SU-DHL-6 (cell line): ENCODE measurements around the gene SNX4.

Source experiments
- H2AFZ ChIP-seq: fragments of 200-600 bp; sonication (generic); 2 replicates; pipeline ENCODE4 v1.6.1; 2014; ENCODE audit warnings: low read depth, mild to moderate bottlenecking, moderate library complexity, mixed read lengths, antibody characterized with exemption, low read length; ENCODE audit not compliant: severe bottlenecking
- H3F3A ChIP-seq: fragments of 200-600 bp; shearing (Covaris generic); 2 replicates; pipeline ENCODE4 v1.6.0; 2016; ENCODE audit warnings: antibody characterized with exemption, mild to moderate bottlenecking; ENCODE audit not compliant: insufficient read depth
- H3K27ac ChIP-seq: fragments of 200-600 bp; sonication (generic); 2 replicates; pipeline ENCODE4 v1.5.1; 2016; ENCODE audit warnings: low read depth, mild to moderate bottlenecking, low read length, moderate library complexity, mixed read lengths
- H3K27me3 ChIP-seq: fragments of 200-600 bp; sonication (generic), shearing (Covaris generic); 2 replicates; pipeline ENCODE4 v1.6.0; 2014; ENCODE audit warnings: mild to moderate bottlenecking, low read length
- H3K36me3 ChIP-seq: fragments of 200-600 bp; sonication (generic); 2 replicates; pipeline ENCODE4 v1.6.1; 2014; ENCODE audit warnings: mild to moderate bottlenecking, low read length, mixed read lengths
- H3K4me2 ChIP-seq: fragments of 300-600, 200-600 bp; shearing (Covaris generic), sonication (generic); 2 replicates; pipeline ENCODE4 v1.6.0; 2014; ENCODE audit warnings: low read length, low read depth, mild to moderate bottlenecking; ENCODE audit not compliant: poor library complexity, severe bottlenecking
- H3K4me3 ChIP-seq: fragments of 200-600 bp; sonication (generic); 2 replicates; pipeline ENCODE4 v1.5.1; 2014; ENCODE audit warnings: antibody characterized with exemption, low read length, mild to moderate bottlenecking, mixed read lengths; ENCODE audit not compliant: insufficient read depth, poor library complexity, severe bottlenecking
- H3K79me2 ChIP-seq: fragments of 200-600 bp; sonication (generic); 2 replicates; pipeline ENCODE4 v1.6.1; 2014; ENCODE audit warnings: mild to moderate bottlenecking, low read length, moderate library complexity; ENCODE audit not compliant: insufficient read depth
- H3K9ac ChIP-seq: fragments of 200-600 bp; sonication (generic); 2 replicates; pipeline ENCODE4 v1.7.0; 2014; ENCODE audit warnings: mild to moderate bottlenecking, low read length
- H3K9me2 ChIP-seq: fragments of 200-600 bp; sonication (generic); replicated peaks from 2 replicates; pipeline ENCODE4 v1.6.1; 2014; ENCODE audit warnings: low read length; ENCODE audit not compliant: insufficient read depth
- H3K9me3 ChIP-seq: fragments of 200-600 bp; sonication (generic); 2 replicates; pipeline ENCODE4 v1.6.1; 2014; ENCODE audit warnings: low read length, mixed read lengths; ENCODE audit not compliant: insufficient read depth
- H4K20me1 ChIP-seq: fragments of 200-600 bp; sonication (generic); 2 replicates; pipeline ENCODE4 v1.6.1; 2014; ENCODE audit warnings: low read depth, mild to moderate bottlenecking, antibody characterized with exemption, low read length, moderate library complexity, mixed read lengths
- EZH2phosphoT487 ChIP-seq: fragments of 200-600 bp; sonication (generic), shearing (Covaris generic); conservative IDR thresholded peaks from 2 replicates; pipeline ENCODE4 v1.6.1; 2018; ENCODE audit warnings: mild to moderate bottlenecking, antibody characterized with exemption, low read length, moderate library complexity, mixed read lengths
- TF ChIP-seq, protein P1 (sequence below): fragments of 200-600 bp; sonication (generic); IDR thresholded peaks from one replicate; pipeline ENCODE4 v1.5.1; 2017; ENCODE audit warnings: antibody characterized with exemption, mild to moderate bottlenecking, low read length, moderate library complexity; ENCODE audit not compliant: insufficient read depth, poor library complexity, severe bottlenecking

Gene SNX4

GRCh38 chr3:125462722-125463299 is 57.2 kb downstream of the SNX4 start:
- Histone ChIP-seq H2AFZ (no peak overlapping the region), H3K27ac (no peak overlapping the region), H3K27me3 (no peaks in the 10 kb centered on the region), H3K36me3 (no peaks in the 10 kb centered on the region), H3K4me2 (no peak overlapping the region), H3K9ac (no peak overlapping the region), H4K20me1 (no peaks in the 10 kb centered on the region), H3K9me3 (no peaks in the 10 kb centered on the region), H3K9me2 (no peaks in the 10 kb centered on the region), H3K79me2 (no peaks in the 10 kb centered on the region), H3F3A (no peaks in the 10 kb centered on the region), H3K4me3 (no peak overlapping the region)
- TF ChIP-seq, protein P1, sequence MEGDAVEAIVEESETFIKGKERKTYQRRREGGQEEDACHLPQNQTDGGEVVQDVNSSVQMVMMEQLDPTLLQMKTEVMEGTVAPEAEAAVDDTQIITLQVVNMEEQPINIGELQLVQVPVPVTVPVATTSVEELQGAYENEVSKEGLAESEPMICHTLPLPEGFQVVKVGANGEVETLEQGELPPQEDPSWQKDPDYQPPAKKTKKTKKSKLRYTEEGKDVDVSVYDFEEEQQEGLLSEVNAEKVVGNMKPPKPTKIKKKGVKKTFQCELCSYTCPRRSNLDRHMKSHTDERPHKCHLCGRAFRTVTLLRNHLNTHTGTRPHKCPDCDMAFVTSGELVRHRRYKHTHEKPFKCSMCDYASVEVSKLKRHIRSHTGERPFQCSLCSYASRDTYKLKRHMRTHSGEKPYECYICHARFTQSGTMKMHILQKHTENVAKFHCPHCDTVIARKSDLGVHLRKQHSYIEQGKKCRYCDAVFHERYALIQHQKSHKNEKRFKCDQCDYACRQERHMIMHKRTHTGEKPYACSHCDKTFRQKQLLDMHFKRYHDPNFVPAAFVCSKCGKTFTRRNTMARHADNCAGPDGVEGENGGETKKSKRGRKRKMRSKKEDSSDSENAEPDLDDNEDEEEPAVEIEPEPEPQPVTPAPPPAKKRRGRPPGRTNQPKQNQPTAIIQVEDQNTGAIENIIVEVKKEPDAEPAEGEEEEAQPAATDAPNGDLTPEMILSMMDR = no peak
- TF ChIP-seq EZH2phosphoT487 = no peak

DNA sequence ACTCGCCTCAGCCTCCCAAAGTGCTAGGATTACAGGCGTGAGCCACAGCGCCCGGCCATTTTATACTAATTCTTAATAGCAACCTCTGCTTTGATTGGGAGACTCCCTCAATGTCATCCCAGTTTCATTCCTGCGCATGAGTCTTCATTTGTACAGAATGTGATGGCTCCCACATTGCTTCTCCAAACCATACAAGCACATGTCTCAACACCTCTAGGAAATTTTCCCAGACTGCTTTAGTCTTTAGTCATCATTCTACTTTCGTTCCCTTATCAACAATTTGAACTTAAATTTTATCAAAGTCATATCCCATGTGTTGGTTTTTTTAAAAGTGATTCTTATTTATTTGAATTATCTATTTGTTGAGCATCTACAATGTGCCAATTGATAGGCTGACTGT is 58.1 kb downstream of the SNX4 start:
- Histone ChIP-seq H3K27ac (no peak overlapping the region), H3F3A (no peaks in the 10 kb centered on the region), H3K36me3 (no peaks in the 10 kb centered on the region), H4K20me1 (no peaks in the 10 kb centered on the region), H3K9ac (no peak overlapping the region), H3K27me3 (no peaks in the 10 kb centered on the region), H3K79me2 (no peaks in the 10 kb centered on the region), H3K4me2 (no peak overlapping the region), H3K9me2 (no peaks in the 10 kb centered on the region), H2AFZ (no peak overlapping the region), H3K4me3 (no peak overlapping the region), H3K9me3 (no peaks in the 10 kb centered on the region)
- TF ChIP-seq, protein P1 = no peak
- no peak for TF ChIP-seq EZH2phosphoT487

DNA sequence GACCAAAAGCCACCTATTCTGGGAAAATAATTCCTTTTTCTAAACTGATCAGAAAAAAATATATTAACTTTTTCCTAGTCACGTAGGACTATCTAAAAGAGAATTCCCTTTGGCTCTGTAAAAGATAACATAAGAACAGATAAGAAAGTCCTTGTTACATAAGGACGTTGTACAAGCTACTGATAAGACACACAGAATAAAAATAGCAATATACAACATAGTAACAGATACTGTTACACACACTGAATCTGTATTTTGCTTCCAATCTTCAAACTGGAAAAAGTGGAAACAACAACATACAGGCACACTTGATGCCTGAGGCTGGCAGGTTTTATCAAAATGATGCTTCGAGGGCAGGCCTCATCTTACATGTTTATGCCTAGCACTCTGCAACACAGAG is 59.8 kb downstream of the SNX4 start:
- Histone ChIP-seq H3K36me3 (no peaks in the 10 kb centered on the region), H3K9me2 (no peaks in the 10 kb centered on the region)
- no peak for TF ChIP-seq EZH2phosphoT487
- TF ChIP-seq, protein P1 = no peak

More for the DNA sequence above, 59.8 kb downstream of the SNX4 start:
- Histone ChIP-seq H3F3A (no peaks in the 10 kb centered on the region), H2AFZ (no peak overlapping the region), H3K27me3 (no peaks in the 10 kb centered on the region), H3K27ac (no peak overlapping the region), H3K4me3 (no peak overlapping the region), H3K4me2 (no peak overlapping the region), H3K9ac (no peak overlapping the region), H4K20me1 (no peaks in the 10 kb centered on the region), H3K79me2 (no peaks in the 10 kb centered on the region), H3K9me3 (no peaks in the 10 kb centered on the region)
